RWPE1 (cell line): ENCODE results near the gene ABLIM1.
A peak's percentile ranks its signal among the peaks of the same experiment; 100 is the strongest.

Experiments
- CTCF ChIA-PET: fragments of 350-600 bp; sonication (Branson Sonifier 250); formaldehyde crosslinking; extraction: SDS; loops from one replicate; lab custom pipeline; 2021; lab: Yijun Ruan, JAX
- POLR2A ChIA-PET: fragments of 400-600 bp; formaldehyde crosslinking; extraction: SDS; loops from one replicate; lab custom pipeline; 2020; ENCODE audit warnings: antibody characterized with exemption; ENCODE audit not compliant: low non-redundant PET; lab: Yijun Ruan, JAX
- DNase-seq: peaks from one replicate; pipeline ENCODE4 v3.0.0; 2012; ENCODE audit warnings: low spot score
- H3K27ac ChIP-seq: fragments of 450-650 bp; 2 replicates; pipeline ENCODE4 v1.5.1; 2017
- TF ChIP-seq, protein P1 (sequence below): fragments of 450-650 bp; conservative IDR thresholded peaks from 2 replicates; pipeline ENCODE4 v1.5.1; 2017; ENCODE audit warnings: low read depth, mild to moderate bottlenecking

ABLIM1 gene

GRCh38 chr10:114470361-114470760 lies 187.7 kb downstream of the ABLIM1 start:
- TF ChIP-seq, protein P1, sequence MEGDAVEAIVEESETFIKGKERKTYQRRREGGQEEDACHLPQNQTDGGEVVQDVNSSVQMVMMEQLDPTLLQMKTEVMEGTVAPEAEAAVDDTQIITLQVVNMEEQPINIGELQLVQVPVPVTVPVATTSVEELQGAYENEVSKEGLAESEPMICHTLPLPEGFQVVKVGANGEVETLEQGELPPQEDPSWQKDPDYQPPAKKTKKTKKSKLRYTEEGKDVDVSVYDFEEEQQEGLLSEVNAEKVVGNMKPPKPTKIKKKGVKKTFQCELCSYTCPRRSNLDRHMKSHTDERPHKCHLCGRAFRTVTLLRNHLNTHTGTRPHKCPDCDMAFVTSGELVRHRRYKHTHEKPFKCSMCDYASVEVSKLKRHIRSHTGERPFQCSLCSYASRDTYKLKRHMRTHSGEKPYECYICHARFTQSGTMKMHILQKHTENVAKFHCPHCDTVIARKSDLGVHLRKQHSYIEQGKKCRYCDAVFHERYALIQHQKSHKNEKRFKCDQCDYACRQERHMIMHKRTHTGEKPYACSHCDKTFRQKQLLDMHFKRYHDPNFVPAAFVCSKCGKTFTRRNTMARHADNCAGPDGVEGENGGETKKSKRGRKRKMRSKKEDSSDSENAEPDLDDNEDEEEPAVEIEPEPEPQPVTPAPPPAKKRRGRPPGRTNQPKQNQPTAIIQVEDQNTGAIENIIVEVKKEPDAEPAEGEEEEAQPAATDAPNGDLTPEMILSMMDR: no peak
- POLR2A ChIA-PET: no interaction called here

DNA sequence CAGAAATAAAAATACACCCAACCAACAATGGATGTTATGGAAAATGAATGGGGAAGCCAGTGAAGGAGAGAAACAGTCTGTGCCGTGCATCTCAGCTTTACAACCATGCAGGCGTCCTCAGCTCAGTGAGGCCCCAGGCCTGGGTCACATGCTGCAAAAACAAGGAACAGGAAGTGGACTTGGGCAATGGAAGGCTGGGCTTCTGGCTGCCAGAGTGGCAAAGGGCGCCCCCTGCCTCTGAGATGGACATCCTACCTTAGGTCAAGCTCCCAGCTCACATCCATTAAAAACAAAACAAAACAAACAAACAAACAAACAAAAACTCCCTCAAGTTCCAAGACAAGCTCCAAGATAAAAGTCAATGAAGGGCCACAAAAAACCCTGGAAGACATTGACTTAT lies 199.1 kb downstream of the ABLIM1 start:
- TF ChIP-seq, protein P1: peak; percentile 30
- H3K27ac ChIP-seq: no peak overlapping the region
- ChIA-PET POLR2A (no interaction called here), CTCF (interaction anchor here (0.6 to 2.0 kb wide), 8 partner anchors 11 to 511 kb away, joined by 3 to 12 read pairs (median 3); no protein-coding TSS in a partner anchor)
- peak; percentile 41 for DNase-seq

More at GRCh38 chr10:114470361-114470760, 187.7 kb downstream of the ABLIM1 start:
- H3K27ac ChIP-seq: no peak overlapping the region
- DNase-seq: no peak
- CTCF ChIA-PET: interaction anchor here (0.7 to 1.0 kb wide), 3 partner anchors 11 to 177 kb away, joined by 3 to 4 read pairs (median 3); no protein-coding TSS in a partner anchor

DNA sequence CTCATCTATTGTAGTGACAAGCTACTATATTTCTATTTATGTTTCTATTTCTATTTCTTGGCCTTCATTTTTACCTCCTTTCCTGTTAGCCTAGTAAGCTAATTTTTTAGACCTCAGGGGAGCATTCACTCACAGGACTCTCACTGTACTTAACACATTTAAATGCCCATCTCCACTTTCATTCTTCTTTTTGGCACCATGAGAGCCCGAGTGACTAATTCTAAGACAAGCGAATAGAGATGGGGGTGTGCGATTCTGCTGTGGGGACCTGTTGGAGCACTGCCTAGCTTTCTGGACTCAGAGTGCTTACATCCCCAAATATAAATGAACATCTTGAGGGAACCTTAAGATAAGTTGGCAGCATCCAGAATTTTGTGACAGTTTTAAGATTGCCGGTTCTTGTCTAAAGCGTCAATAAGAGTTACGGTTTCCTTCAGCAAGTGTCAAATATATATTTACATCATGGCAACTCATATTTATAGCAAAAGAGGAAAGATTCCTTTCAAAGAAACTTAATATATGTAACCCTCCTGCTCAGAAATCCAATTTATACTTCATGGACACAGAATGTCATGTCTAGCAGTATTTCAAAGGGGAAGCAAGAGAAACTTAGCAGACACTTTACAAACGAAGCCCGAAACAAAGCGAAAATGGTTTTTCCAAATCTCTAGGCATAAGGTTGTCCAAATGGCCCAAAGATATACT lies 199.7 kb downstream of the ABLIM1 start:
- CTCF ChIA-PET: interaction anchor here (0.6 to 2.0 kb wide), 4 partner anchors 154 to 353 kb away, joined by 3 to 12 read pairs (median 4); no protein-coding TSS in a partner anchor

GRCh38 chr10:114453576-114453975 lies 204.5 kb downstream of the ABLIM1 start:
- no peak overlapping the region for H3K27ac ChIP-seq
- DNase-seq: no peak
- CTCF ChIA-PET: no interaction called here
- TF ChIP-seq, protein P1: no peak
- POLR2A ChIA-PET: no interaction called here

More for the DNA sequence above, 199.7 kb downstream of the ABLIM1 start:
- no peak overlapping the region for H3K27ac ChIP-seq
- TF ChIP-seq, protein P1: no peak
- DNase-seq: no peak
- POLR2A ChIA-PET: no interaction called here

- CTCF ChIA-PET: interaction anchor here (1.0 kb wide), 1 partner anchor 17 kb away, joined by 3 read pairs; no protein-coding TSS in a partner anchor
- no peak overlapping the region for H3K27ac ChIP-seq
- DNase-seq: no peak
- TF ChIP-seq, protein P1: no peak
- POLR2A ChIA-PET: interaction anchor here (1.0 kb wide), 1 partner anchor 8 kb away, joined by 6 read pairs; no protein-coding TSS in a partner anchor
Measured at GRCh38 chr10:114448897-114449296, 209.2 kb downstream of the ABLIM1 start.

DNA sequence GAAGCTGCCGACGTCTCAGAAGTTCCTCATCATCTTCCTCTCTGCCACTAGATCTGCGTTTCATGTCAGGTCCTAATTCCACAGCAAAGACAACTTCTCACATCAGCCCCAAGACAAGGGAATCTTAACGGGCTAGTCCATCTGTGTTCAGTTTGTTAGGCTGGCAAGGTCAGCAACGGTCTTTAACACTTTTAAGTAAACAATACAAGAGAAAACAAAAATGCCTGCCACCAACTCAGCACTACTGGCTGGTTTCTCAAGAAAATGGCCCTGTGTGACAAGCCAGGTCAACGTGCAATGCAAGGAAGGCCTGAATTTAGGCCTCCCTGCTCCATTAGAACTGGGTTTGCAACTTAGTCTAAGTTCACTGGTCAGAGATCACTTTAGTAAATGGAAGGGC lies 212.7 kb downstream of the ABLIM1 start:
- POLR2A ChIA-PET: no interaction called here
- CTCF ChIA-PET: no interaction called here
- no peak for DNase-seq
- no peak overlapping the region for H3K27ac ChIP-seq
- TF ChIP-seq, protein P1: no peak
